GM19328 (cell line): ENCODE data around the gene MARCHF3.
"Not testable (repeated sequence)": the region's sequence is repeated elsewhere in the genome, so short reads cannot be mapped to it uniquely, and the experiment has no call there.

Experiments
- ATAC-seq: cut with Tn5 transposase; IDR thresholded peaks from one replicate; pipeline ENCODE4 v1.9.1; 2021; ENCODE audit warnings: mild to moderate bottlenecking, moderate library complexity; ENCODE audit not compliant: unreplicated experiment

The MARCHF3 gene

GRCh38 chr5:126924331-126925033 lies 105.9 kb downstream of the MARCHF3 start:
- no peak for ATAC-seq

- ATAC-seq: no peak
Measured at GRCh38 chr5:126921241-126922091, 108.9 kb downstream of the MARCHF3 start.

GRCh38 chr5:126920291-126920690 lies 110.1 kb downstream of the MARCHF3 start:
- ATAC-seq: no peak

GRCh38 chr5:126919566-126919965 lies 110.8 kb downstream of the MARCHF3 start:
- ATAC-seq: no peak

GRCh38 chr5:126918615-126918957 lies 111.8 kb downstream of the MARCHF3 start:
- no peak for ATAC-seq

GRCh38 chr5:126917918-126918614 lies 112.3 kb downstream of the MARCHF3 start:
- ATAC-seq: no peak

GRCh38 chr5:126915496-126915895 lies 114.9 kb downstream of the MARCHF3 start:
- ATAC-seq: no peak

GRCh38 chr5:126914801-126915436 lies 115.4 kb downstream of the MARCHF3 start:
- ATAC-seq: no peak

- no peak for ATAC-seq
Measured at GRCh38 chr5:126912616-126913200, 117.7 kb downstream of the MARCHF3 start.

GRCh38 chr5:126911986-126912385 lies 118.4 kb downstream of the MARCHF3 start:
- ATAC-seq: no peak

- no peak for ATAC-seq
Measured at GRCh38 chr5:126909856-126910255, 120.5 kb downstream of the MARCHF3 start.

- not testable (repeated sequence) for ATAC-seq
Measured at GRCh38 chr5:126904407-126904806, 126.0 kb downstream of the MARCHF3 start.

- no peak for ATAC-seq
Measured at GRCh38 chr5:126900796-126901195, 129.6 kb downstream of the MARCHF3 start.

- no peak for ATAC-seq
Measured at GRCh38 chr5:126899476-126899875, 130.9 kb downstream of the MARCHF3 start.

GRCh38 chr5:126897851-126898630 lies 132.3 kb downstream of the MARCHF3 start:
- no peak for ATAC-seq

GRCh38 chr5:126896170-126896702 lies 134.1 kb downstream of the MARCHF3 start:
- ATAC-seq: no peak

GRCh38 chr5:126895712-126896111 lies 134.6 kb downstream of the MARCHF3 start:
- not testable (repeated sequence) for ATAC-seq

- ATAC-seq: not testable (repeated sequence)
Measured at GRCh38 chr5:126890414-126890813, 139.9 kb downstream of the MARCHF3 start.

- ATAC-seq: no peak
Measured at GRCh38 chr5:126888175-126888574, 142.2 kb downstream of the MARCHF3 start.
